IMR-90 (cell line): ENCODE measurements around the gene SNX11. TPM values are rescaled to one million over a fixed set of nuclear protein-coding genes. Genes with fewer than 3 reads are reported as not detected.

Experiments
- ATAC-seq: fragments of 200-7000 bp; cut with Tn5 transposase; 2 replicates; pipeline ENCODE4 v1.9.1; 2020; ENCODE audit warnings: low read depth, mild to moderate bottlenecking, moderate library complexity
- BruUV-seq: library from RNA; stranded (reverse); fragments of 400-500 nt; replicated peaks from 2 replicates; lab custom pipeline; 2021; lab: Mats Ljungman, UMichigan
- CTCF ChIA-PET: fragments of 300-600 bp; formaldehyde crosslinking; extraction: SDS; loops from one replicate; lab custom pipeline; 2021; ENCODE audit warnings: antibody characterized with exemption; lab: Yijun Ruan, JAX
- POLR2A ChIA-PET: fragments of 300-600 bp; sonication (Branson Sonifier 250); formaldehyde crosslinking; loops from one replicate; lab custom pipeline; 2022; ENCODE audit warnings: antibody characterized with exemption; ENCODE audit not compliant: unreplicated experiment; lab: Charles Lee
- DNase-seq: peaks from one replicate; pipeline ENCODE4 v3.0.0; 2013
- H2AFZ ChIP-seq: replicated peaks from 2 replicates; pipeline ENCODE3; 2013; ENCODE audit warnings: low read length, mild to moderate bottlenecking; ENCODE audit not compliant: poor library complexity
- H2AK5ac ChIP-seq: 2 replicates; pipeline ENCODE4 v1.6.1; 2013; ENCODE audit warnings: low read depth, low read length, inconsistent platforms
- H2AK9ac ChIP-seq: replicated peaks from 2 replicates; pipeline ENCODE3; 2013; ENCODE audit warnings: mild to moderate bottlenecking, low read depth, low read length, moderate library complexity; ENCODE audit not compliant: poor library complexity
- H2BK120ac ChIP-seq: 2 replicates; pipeline ENCODE4 v1.6.1; 2013; ENCODE audit warnings: low read depth, low read length, inconsistent platforms
- H2BK15ac ChIP-seq: 3 replicates; pipeline ENCODE4 v1.6.1; 2013; ENCODE audit warnings: low read depth, low read length, inconsistent platforms
- H2BK20ac ChIP-seq: 2 replicates; pipeline ENCODE4 v1.6.1; 2013; ENCODE audit warnings: low read depth, mild to moderate bottlenecking, inconsistent platforms, low read length, moderate library complexity
- H2BK5ac ChIP-seq: 2 replicates; pipeline ENCODE4 v1.6.1; 2013; ENCODE audit warnings: mild to moderate bottlenecking, low read depth, low read length, inconsistent platforms; ENCODE audit not compliant: poor library complexity, severe bottlenecking
- H3K14ac ChIP-seq: replicated peaks from 2 replicates; pipeline ENCODE4 v1.6.1; 2013; ENCODE audit warnings: low read depth, low read length, inconsistent platforms
- H3K18ac ChIP-seq: 2 replicates; pipeline ENCODE4 v1.6.1; 2013; ENCODE audit warnings: low read depth, low read length, control low read depth
- H3K23ac ChIP-seq: 2 replicates; pipeline ENCODE4 v1.6.1; 2013; ENCODE audit warnings: low read depth, low read length, inconsistent platforms
- H3K27ac ChIP-seq: 2 replicates; pipeline ENCODE4 v1.5.1; 2013; ENCODE audit warnings: mild to moderate bottlenecking, control low read depth, low read length; ENCODE audit not compliant: insufficient read depth
- H3K27me3 ChIP-seq: 2 replicates; pipeline ENCODE4 v1.6.1; 2013; ENCODE audit warnings: low read length; ENCODE audit not compliant: control insufficient read depth, insufficient read depth
- H3K36me3 ChIP-seq: 2 replicates; pipeline ENCODE4 v1.6.1; 2013; ENCODE audit warnings: low read length, mixed read lengths; ENCODE audit not compliant: control insufficient read depth, insufficient read depth
- H3K4ac ChIP-seq: 2 replicates; pipeline ENCODE4 v1.6.1; 2013; ENCODE audit warnings: low read depth, low read length, inconsistent platforms
- H3K4me1 ChIP-seq: 2 replicates; pipeline ENCODE4 v1.6.1; 2013; ENCODE audit warnings: low read length, mixed read lengths; ENCODE audit not compliant: control insufficient read depth, insufficient read depth
- H3K4me2 ChIP-seq: 2 replicates; pipeline ENCODE4 v1.6.1; 2013; ENCODE audit warnings: low read depth, mild to moderate bottlenecking, control low read depth, low read length, moderate library complexity
- H3K4me3 ChIP-seq: 2 replicates; pipeline ENCODE4 v1.5.1; 2013; ENCODE audit warnings: low read depth, mild to moderate bottlenecking, control low read depth, low read length, moderate library complexity; ENCODE audit not compliant: insufficient read depth
- H3K56ac ChIP-seq: 2 replicates; pipeline ENCODE4 v1.6.1; 2013; ENCODE audit warnings: low read length, inconsistent platforms; ENCODE audit not compliant: insufficient read depth; ENCODE audit errors: extremely low read depth
- H3K79me1 ChIP-seq, 2 experiments: 2 replicates each; pipeline ENCODE4 v1.6.1; 2013; ENCODE audit warnings: low read length in 2 of 2, inconsistent platforms in 1 of 2, low read depth in 1 of 2
- H3K9ac ChIP-seq: 2 replicates; pipeline ENCODE4 v1.6.1; 2013; ENCODE audit warnings: low read depth, low read length, control low read depth
- H3K9me1 ChIP-seq: 2 replicates; pipeline ENCODE4 v1.6.1; 2013; ENCODE audit warnings: low read length, inconsistent platforms; ENCODE audit not compliant: insufficient read depth
- H3K9me3 ChIP-seq: 2 replicates; pipeline ENCODE4 v1.6.1; 2013; ENCODE audit warnings: low read length; ENCODE audit not compliant: control insufficient read depth, insufficient read depth
- H4K20me1 ChIP-seq: 2 replicates; pipeline ENCODE4 v1.6.1; 2013; ENCODE audit warnings: low read length, inconsistent platforms; ENCODE audit not compliant: insufficient read depth
- H4K5ac ChIP-seq: 2 replicates; pipeline ENCODE4 v1.6.1; 2013; ENCODE audit warnings: mild to moderate bottlenecking, low read depth, low read length, control low read depth
- H4K8ac ChIP-seq, 2 experiments: 2 replicates each; pipeline ENCODE4 v1.6.1; 2013; ENCODE audit warnings: low read depth in 2 of 2, low read length in 2 of 2, control low read depth in 1 of 2, inconsistent platforms in 1 of 2
- H4K91ac ChIP-seq: 2 replicates; pipeline ENCODE4 v1.6.1; 2013; ENCODE audit warnings: low read depth, low read length, inconsistent platforms; ENCODE audit not compliant: insufficient read depth
- MAFK ChIP-seq: IDR thresholded peaks from 2 replicates; pipeline ENCODE4 v1.6.1; 2012; ENCODE audit warnings: low read depth, low read length, improper control_type of control experiment
- WGBS, 2 experiments: methylation state at CpG; one replicate each; pipeline versions ENCODE4 v1.1.5 to v1.1.7; 2013; ENCODE audit warnings: missing lambda C conversion rate in 2 of 2; ENCODE audit not compliant: insufficient read length in 1 of 2; ENCODE audit errors: extremely low coverage in 2 of 2; 5-methylcytosine and 5-hydroxymethylcytosine counted together
- dilution Hi-C: fragments of 300-500 bp; cut with HindIII; formaldehyde crosslinking; loops from one replicate; pipeline ENCODE4 v1.14.3; 2018; ENCODE audit warnings: low sequenced_read_pairs; ENCODE audit not compliant: unreplicated experiment
- in situ Hi-C: fragments of 300-500 bp; cut with MboI; formaldehyde crosslinking; loops from 3 replicates; pipeline ENCODE4 v1.14.3; 2019; ENCODE audit warnings: low sequenced_read_pairs, inconsistent platforms, mixed read lengths
- intact Hi-C: fragments of 100-400 bp; cut with micrococcal nuclease; formaldehyde crosslinking; loops from 2 replicates; pipeline ENCODE4 v1.10.0; 2022
- polyA plus RNA-seq, 3 experiments: library from polyadenylated mRNA; depleted of rRNA; stranded (reverse); fragments of >200 nt; gene quantifications; 2 replicates each; pipeline ENCODE4 v1.2.3, GENCODE V29; 2012; ENCODE audit warnings: low replicate concordance in 1 of 3
- total RNA-seq: library from RNA; depleted of rRNA; stranded (reverse); fragments of >200 nt; gene quantifications from 2 replicates; pipeline ENCODE4 v1.2.3, GENCODE V29; 2012

Gene SNX11
- total and polyA plus RNA-seq, 2 of the 4 experiments (the other 2 are of a cell fraction), result 14.7 to 16.9 TPM

GRCh38 chr17:48144231-48144630 lies 36.7 kb downstream of the SNX11 start:
- Histone ChIP-seq H3K9ac (no peak overlapping the region), H4K91ac (no peak overlapping the region), H3K9me1 (no peaks in the 10 kb centered on the region), H2AK5ac (no peak overlapping the region), H3K79me1 (no peaks in the 10 kb centered on the region), H3K4me1 (no peaks in the 10 kb centered on the region), H3K14ac (no peak overlapping the region), H2BK20ac (no peak overlapping the region), H3K27ac (no peak overlapping the region), H3K9me3 (no peaks in the 10 kb centered on the region), H3K56ac (no peak overlapping the region), H2AFZ (no peak overlapping the region), H4K5ac (no peak overlapping the region), H2BK5ac (no peak overlapping the region), H3K27me3 (peaks cover 85% of the 10 kb centered on the region), H3K18ac (no peak overlapping the region), H3K4me2 (no peak overlapping the region), H3K23ac (no peak overlapping the region), H4K8ac (no peak overlapping the region), H3K4me3 (no peak overlapping the region), H2BK15ac (no peak overlapping the region), H2BK120ac (no peak overlapping the region), H2AK9ac (no peak overlapping the region), H3K36me3 (no peaks in the 10 kb centered on the region), H3K4ac (no peak overlapping the region), H4K20me1 (no peaks in the 10 kb centered on the region)
- DNase-seq (no peak), ATAC-seq (no peak)
- POLR2A ChIA-PET, result no interaction called here
- CTCF ChIA-PET, result interaction anchor here (1.1 kb wide), 1 partner anchor 191 kb away, joined by 3 read pairs; no protein-coding TSS in a partner anchor
- no TSS peak for BruUV-seq
- dilution Hi-C loops, result no loop called here
- no CpG with 5 or more reads among the region's 8 CpGs for WGBS, 2 experiments
- TF ChIP-seq MAFK, result no peak
- intact Hi-C loops, result no loop called here
- in situ Hi-C loops, result no loop called here
